Ishikawa (cell line): ENCODE data around the gene OSBPL8.

ENCODE experiments used
- CREB1 ChIP-seq: IDR thresholded peaks from 2 replicates; pipeline ENCODE4 v1.6.1; 2012; ENCODE audit warnings: low read depth
- RAD21 ChIP-seq: IDR thresholded peaks from 2 replicates; pipeline ENCODE4 v1.6.1; 2012; ENCODE audit warnings: low read depth
- TCF12 ChIP-seq: IDR thresholded peaks from 2 replicates; pipeline ENCODE4 v1.6.1; 2012; ENCODE audit warnings: low read depth
- YY1 ChIP-seq: IDR thresholded peaks from 2 replicates; pipeline ENCODE4 v1.6.1; 2012; ENCODE audit warnings: low read depth

DNA sequence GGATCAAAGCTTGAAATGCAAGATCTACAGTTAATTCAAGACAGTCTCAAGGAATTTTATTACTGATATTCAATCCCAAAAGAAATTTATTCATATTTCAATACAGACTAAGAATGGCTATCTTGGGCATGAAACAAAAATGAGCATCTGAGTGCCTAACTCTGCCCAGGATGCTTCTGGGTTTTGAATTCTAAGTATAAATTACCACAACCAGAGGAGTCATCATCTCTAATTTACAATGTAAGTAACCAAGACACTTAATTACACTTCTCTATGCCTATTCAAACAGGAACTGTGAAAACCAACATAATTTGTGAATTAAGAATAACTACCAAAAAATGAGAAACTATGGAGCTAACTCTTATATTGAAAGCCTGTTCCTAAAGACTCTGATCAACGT, 14.1 kb downstream of the OSBPL8 start:
- TF ChIP-seq TCF12 (no peak), YY1 (no peak), CREB1 (no peak), RAD21 (no peak)
